Panc1 (cell line): Measurements from ENCODE around the gene SLC31A2. TPM values are rescaled to one million over a fixed set of nuclear protein-coding genes. Genes with fewer than 3 reads are reported as not detected.
"Not testable (repeated sequence)": the region's sequence is repeated elsewhere in the genome, so short reads cannot be mapped to it uniquely, and the experiment has no call there.

Source experiments
- ATAC-seq: fragments of 200-7000 bp; cut with Tn5 transposase; 2 replicates; pipeline ENCODE4 v1.9.1; 2020; ENCODE audit warnings: mild to moderate bottlenecking, moderate library complexity
- Bru-seq: library from RNA; stranded (reverse); fragments of 400-500 nt; gene quantifications from one replicate; lab custom pipeline; 2021; lab: Mats Ljungman, UMichigan
- BruChase-seq, 2 experiments: library from RNA; stranded (reverse); fragments of 400-500 nt; gene quantifications; one replicate each; lab custom pipeline; 2021; lab: Mats Ljungman, UMichigan
- BruUV-seq: library from RNA; stranded (reverse); fragments of 400-500 nt; replicated peaks from 2 replicates; lab custom pipeline; 2021; lab: Mats Ljungman, UMichigan
- CTCF ChIA-PET: fragments of 300-600 bp; sonication (Branson Sonifier 250); formaldehyde crosslinking; loops from one replicate; lab custom pipeline; 2022; ENCODE audit warnings: antibody characterized with exemption; lab: Charles Lee
- POLR2A ChIA-PET: fragments of 300-600 bp; sonication (Branson Sonifier 250); formaldehyde crosslinking; loops from one replicate; lab custom pipeline; 2022; ENCODE audit warnings: antibody characterized with exemption; lab: Charles Lee
- DNase-seq: peaks from one replicate; pipeline ENCODE4 v3.0.0-alpha.2; 2010; ENCODE audit warnings: low read depth, low spot score
- H3K27ac ChIP-seq: 2 replicates; pipeline ENCODE4 v1.5.1; 2011; ENCODE audit warnings: mild to moderate bottlenecking, low read length, inconsistent platforms
- H3K27me3 ChIP-seq: fragments of 200-500 bp; sonication (Bioruptor generic); 2 replicates; pipeline ENCODE4 v1.6.0; 2014; ENCODE audit warnings: low read length, inconsistent platforms; ENCODE audit not compliant: control insufficient read depth, insufficient read depth
- H3K36me3 ChIP-seq: fragments of 200-500 bp; sonication (Bioruptor generic); 2 replicates; pipeline ENCODE4 v1.5.1; 2014; ENCODE audit warnings: inconsistent platforms, mild to moderate bottlenecking, low read length, moderate library complexity; ENCODE audit not compliant: control insufficient read depth, insufficient read depth
- H3K4me1 ChIP-seq: 2 replicates; pipeline ENCODE4 v1.5.1; 2011; ENCODE audit warnings: inconsistent platforms, mild to moderate bottlenecking, low read length, moderate library complexity; ENCODE audit not compliant: control insufficient read depth, insufficient read depth
- H3K4me3 ChIP-seq, 2 experiments: 2 replicates each; pipeline ENCODE4 v1.5.1; 2011 to 2012; ENCODE audit warnings: low read depth in 2 of 2, low read length in 2 of 2, mild to moderate bottlenecking in 2 of 2, inconsistent platforms in 1 of 2, moderate library complexity in 1 of 2
- H3K9me3 ChIP-seq: fragments of 200-500 bp; sonication (Bioruptor generic); 2 replicates; pipeline ENCODE4 v1.5.1; 2014; ENCODE audit warnings: low read depth, mild to moderate bottlenecking, inconsistent platforms, low read length, moderate library complexity; ENCODE audit not compliant: control insufficient read depth, insufficient read depth
- CTCF ChIP-seq: fragments of 450-650 bp; IDR thresholded peaks from 2 replicates; pipeline ENCODE4 v1.5.1; 2017; ENCODE audit warnings: mild to moderate bottlenecking
- SIN3A ChIP-seq: IDR thresholded peaks from 2 replicates; pipeline ENCODE4 v1.6.1; 2012; ENCODE audit warnings: low read depth, mild to moderate bottlenecking, low read length, moderate library complexity, borderline replicate concordance; ENCODE audit not compliant: insufficient read depth
- in situ Hi-C: cut with HindIII; loops from 2 replicates; pipeline ENCODE4 v1.10.0; 2016; ENCODE audit warnings: low sequenced_read_pairs, low pct_unique_long_range_greater_than_20kb
- intact Hi-C: fragments of 100-400 bp; cut with micrococcal nuclease; formaldehyde crosslinking; loops from one replicate; pipeline ENCODE4 v1.10.0; 2022; ENCODE audit not compliant: unreplicated experiment
- long read RNA-seq: library from polyadenylated mRNA; unstranded; transcript quantifications from one replicate; pipeline ENCODE4 v2.0.0, GENCODE V29; 2021; ENCODE audit not compliant: unreplicated experiment
- polyA plus RNA-seq: library from polyadenylated mRNA; unstranded; fragments of >200 nt; gene quantifications from one replicate; pipeline ENCODE4 v1.2.1, GENCODE V29; 2012; ENCODE audit warnings: missing spikeins; ENCODE audit not compliant: insufficient read length
- total RNA-seq: library from RNA; stranded (reverse); gene quantifications from one replicate; pipeline ENCODE4 v1.2.1, GENCODE V29; 2021; ENCODE audit not compliant: unreplicated experiment

SLC31A2 gene, protein sequence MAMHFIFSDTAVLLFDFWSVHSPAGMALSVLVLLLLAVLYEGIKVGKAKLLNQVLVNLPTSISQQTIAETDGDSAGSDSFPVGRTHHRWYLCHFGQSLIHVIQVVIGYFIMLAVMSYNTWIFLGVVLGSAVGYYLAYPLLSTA
- total RNA-seq (5.3 TPM), Bru-seq, nascent RNA (percentile 49 among the genes with signal in this experiment), BruChase-seq, experiment 1, labeled RNA remaining after a 2-hour chase (percentile 47 among the genes with signal in this experiment), BruChase-seq, experiment 2, labeled RNA remaining after a 6-hour chase (percentile 50 among the genes with signal in this experiment)
- 3.8 TPM for polyA plus RNA-seq
- long read RNA-seq, transcript SLC31A2-201 (4 exons, 1,785 nt), result major isoform, 14 of 16 reads
- long read RNA-seq, partial matches to known transcripts, result 1 of 16 reads
- long read RNA-seq, other reads (novel, unspliced or antisense), result 1 of 16 reads

DNA sequence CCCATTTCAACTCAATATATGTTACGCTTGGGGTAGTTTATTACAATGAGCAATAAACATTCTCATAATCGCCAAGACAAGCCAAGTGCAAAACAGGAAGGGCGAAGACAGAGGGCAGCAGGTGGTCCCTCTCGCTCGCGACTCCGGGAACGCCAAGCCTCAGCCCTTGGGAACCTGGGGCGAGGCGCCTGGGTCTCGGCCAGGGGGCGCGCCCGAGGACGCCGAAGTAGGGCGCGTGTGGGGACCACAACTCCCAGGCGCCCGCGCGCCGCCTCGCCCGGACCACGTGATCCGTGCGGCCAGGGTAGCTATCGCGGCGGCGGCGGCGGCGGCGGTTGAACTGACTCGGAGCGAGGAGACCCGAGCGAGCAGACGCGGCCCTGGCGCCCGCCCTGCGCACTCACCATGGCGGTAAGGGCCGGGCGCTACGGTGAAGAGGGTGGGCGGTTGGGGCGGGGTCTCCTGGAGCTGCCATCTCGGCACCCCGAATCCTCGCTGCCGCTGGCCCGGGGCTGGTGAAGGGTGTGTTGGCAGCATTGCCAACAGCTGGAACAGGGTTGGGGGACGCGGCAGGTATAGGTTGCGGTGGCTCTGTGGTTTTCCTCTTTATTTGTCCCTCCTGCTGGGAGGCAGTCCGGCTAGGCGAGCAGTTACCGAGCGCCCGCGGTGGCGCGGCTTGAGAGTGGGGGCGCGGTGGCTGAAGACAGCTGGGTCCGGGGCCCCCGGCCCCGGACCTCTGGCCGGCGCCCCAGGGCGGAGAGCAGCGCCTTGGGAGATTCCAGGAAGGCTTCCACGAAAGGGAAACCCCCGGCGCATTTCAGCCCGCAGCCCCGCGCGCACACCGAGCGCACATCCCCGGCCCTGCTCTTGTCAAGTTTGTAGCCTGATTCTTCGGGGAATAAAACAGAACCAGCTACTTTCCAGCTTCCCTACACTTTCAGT is at the start of gene SLC31A2:
TSS of gene SLC31A2 (plus strand) at position 338 of the 942 bp plus-strand sequence. CDS start at position 406, 68 bp downstream.
- POLR2A ChIA-PET, result interaction anchor here (0.6 to 0.7 kb wide), 2 partner anchors 8 to 25 kb away, joined by 3 read pairs; no protein-coding TSS in a partner anchor

DNA sequence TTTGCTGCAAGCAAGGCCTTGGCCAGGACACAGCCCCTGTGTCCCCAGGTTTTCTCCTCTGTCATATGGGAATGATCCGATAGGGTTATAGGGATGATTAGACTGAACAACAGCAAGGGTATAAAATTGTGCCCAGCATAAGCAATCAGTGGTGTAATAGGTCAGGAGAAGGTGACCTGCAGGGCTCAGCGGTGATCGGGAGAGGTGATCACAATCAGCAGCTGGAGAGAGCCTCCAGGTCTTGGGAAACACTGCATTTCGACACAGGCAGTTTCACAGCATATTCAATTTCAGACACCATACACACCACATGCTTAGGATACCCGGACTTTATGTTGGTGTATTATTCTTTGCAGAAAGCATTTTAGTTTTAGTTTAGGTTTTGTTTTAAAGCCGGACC is 45.5 kb upstream of the SLC31A2 start:
- ATAC-seq, H3K27me3 ChIP-seq, H3K4me3 ChIP-seq, in situ Hi-C loops, BruUV-seq, H3K27ac ChIP-seq, intact Hi-C loops, H3K36me3 ChIP-seq, POLR2A ChIA-PET, CTCF ChIA-PET, H3K4me1 ChIP-seq, H3K9me3 ChIP-seq, DNase-seq: not testable (repeated sequence)

More for the DNA sequence above, at the start of gene SLC31A2:
- peaks cover 4% of the 10 kb centered on the region for H3K4me1 ChIP-seq
- in situ Hi-C loops (no loop called here), intact Hi-C loops (no loop called here)
- DNase-seq (peak; percentile 8), ATAC-seq (peak; percentile 98)
- H3K27me3 ChIP-seq, result no peaks in the 10 kb centered on the region
- TF ChIP-seq CTCF, result peak; percentile 68
- no peak for TF ChIP-seq SIN3A
- peak within 1 kb of the TSS; percentile 64 to 65 for H3K4me3 ChIP-seq
- peak within 1 kb of the TSS; percentile 63 for H3K27ac ChIP-seq
- no peaks in the 10 kb centered on the region for H3K36me3 ChIP-seq
- no TSS peak for BruUV-seq
- CTCF ChIA-PET, result interaction anchor here (0.6 kb wide), 1 partner anchor 200 kb away, joined by 13 read pairs; no protein-coding TSS in a partner anchor
- no peaks in the 10 kb centered on the region for H3K9me3 ChIP-seq

- CTCF ChIA-PET, result not testable (repeated sequence)
These were observed 39.5 kb upstream of the SLC31A2 start for GRCh38 chr9:113111065-113111951.

More at GRCh38 chr9:113111065-113111951, 39.5 kb upstream of the SLC31A2 start:
- BruUV-seq, H3K9me3 ChIP-seq, H3K27ac ChIP-seq, in situ Hi-C loops, H3K36me3 ChIP-seq, H3K4me3 ChIP-seq, H3K27me3 ChIP-seq, H3K4me1 ChIP-seq, POLR2A ChIA-PET: not testable (repeated sequence)
- DNase-seq, result peak; percentile 2
- peak; percentile 78 for ATAC-seq
- intact Hi-C loops, result loop anchor here (5.0 kb wide), 1 partner anchor 184 kb away; no protein-coding TSS in a partner anchor
- peak; percentile 93 for TF ChIP-seq CTCF
